ENCODE measurements around the gene MLXIP.
"Not testable (repeated sequence)": the region's sequence is repeated elsewhere in the genome, so short reads cannot be mapped to it uniquely, and the experiment has no call there.

MLXIP gene

DNA sequence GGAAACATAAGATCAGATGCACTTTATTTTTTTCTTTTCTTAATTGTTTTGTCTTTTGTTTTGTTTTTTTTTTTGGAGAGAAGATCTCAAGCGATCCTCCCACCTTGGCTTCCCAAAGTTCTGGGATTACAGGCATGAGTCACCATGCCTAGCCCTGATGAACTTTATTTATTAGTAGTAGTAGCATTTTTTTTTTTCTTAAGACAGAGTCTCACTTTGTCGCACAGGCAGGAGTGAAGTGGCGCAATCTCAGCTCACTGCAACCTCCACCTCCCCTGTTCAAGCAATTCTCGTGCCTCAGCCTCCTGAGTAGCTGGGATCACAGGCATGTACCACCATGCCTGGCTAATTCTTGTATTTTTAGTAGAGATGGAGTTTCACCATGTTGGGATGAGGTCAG lies 97.9 kb downstream of the MLXIP start:
- not testable (repeated sequence) for H3K4me1 ChIP-seq (ENCODE audit: control insufficient read depth, insufficient read depth, low read length); H3K27ac ChIP-seq (ENCODE audit: low read depth, low read length); H3K9ac ChIP-seq (ENCODE audit: low read depth, low read length); H3K36me3 ChIP-seq (ENCODE audit: control insufficient read depth, insufficient read depth, low read length); H3K9me3 ChIP-seq (ENCODE audit: control insufficient read depth, insufficient read depth, low read length); H3K27me3 ChIP-seq (ENCODE audit: control insufficient read depth, insufficient read depth, low read length); H3K4me3 ChIP-seq (ENCODE audit: low read depth, low read length)

DNA sequence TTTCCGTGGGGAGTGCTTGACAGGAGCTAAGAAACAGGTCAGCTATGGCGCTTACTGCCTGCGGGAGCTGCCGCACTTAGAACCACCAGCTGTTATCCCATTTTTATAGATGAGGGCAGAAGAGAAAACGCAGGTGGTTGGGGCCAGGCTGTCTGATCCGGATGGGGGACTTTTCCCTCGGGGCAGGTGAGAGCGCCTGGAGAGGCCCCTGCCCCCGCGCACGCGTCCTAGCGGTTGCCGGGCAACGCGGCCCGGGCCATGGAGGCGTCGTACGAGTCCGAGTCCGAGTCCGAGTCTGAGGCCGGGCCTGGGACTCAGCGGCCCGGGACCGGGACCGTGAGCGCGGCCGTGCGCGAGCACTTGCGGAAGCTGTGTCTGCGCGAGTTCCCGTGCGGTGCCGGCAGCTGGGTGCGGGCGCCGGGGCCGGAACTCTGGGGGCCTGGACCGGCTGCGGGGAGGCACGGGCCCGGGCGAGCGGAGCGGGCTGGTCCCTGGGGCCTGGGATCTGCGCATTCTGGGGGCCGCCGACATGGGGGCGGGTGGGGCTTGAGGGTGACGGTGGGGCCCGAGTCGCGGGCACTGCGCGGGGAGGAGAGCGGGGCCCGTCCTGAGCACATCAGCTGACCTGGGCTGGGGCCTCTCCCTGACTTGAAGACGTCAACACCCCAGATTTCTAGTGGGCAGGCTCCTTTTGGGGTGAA lies 104.5 kb downstream of the MLXIP start, which contains the start of gene LRRC43:
LRRC43 (plus strand) TSS at position 237 of the 701 bp plus-strand sequence; CDS start at position 259, 22 bp downstream.
- H3K27me3 ChIP-seq (ENCODE audit: control insufficient read depth, insufficient read depth, low read length), result peaks cover 10% of the 10 kb centered on the region
- no peaks in the 10 kb centered on the region for H3K4me1 ChIP-seq (ENCODE audit: control insufficient read depth, insufficient read depth, low read length)
- no peaks in the 10 kb centered on the region for H3K9me3 ChIP-seq (ENCODE audit: control insufficient read depth, insufficient read depth, low read length)
- H3K27ac ChIP-seq (ENCODE audit: low read depth, low read length), result no peak within 1 kb of the TSS
- H3K9ac ChIP-seq (ENCODE audit: low read depth, low read length), result no peak within 1 kb of the TSS
- H3K4me3 ChIP-seq (ENCODE audit: low read depth, low read length), result peak within 1 kb of the TSS; percentile 57
- H3K36me3 ChIP-seq (ENCODE audit: control insufficient read depth, insufficient read depth, low read length), result no peaks in the 10 kb centered on the region

DNA sequence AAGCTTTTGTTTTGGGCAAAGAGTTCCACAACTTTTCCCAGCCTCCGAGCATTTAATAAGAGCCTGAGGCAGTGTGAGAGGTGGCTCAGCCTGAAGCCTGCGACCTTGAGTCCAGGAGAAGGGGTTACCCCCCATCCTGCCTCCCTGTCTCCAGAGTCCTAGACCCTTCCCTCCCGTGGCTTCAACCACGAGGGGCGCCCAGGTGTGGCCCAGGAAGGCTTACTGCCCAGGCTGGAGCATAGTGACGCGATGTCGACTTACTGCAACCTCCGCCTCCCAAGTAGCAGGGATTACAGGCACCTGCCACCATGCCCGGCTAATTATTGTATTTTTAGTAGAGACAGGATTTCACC lies 105.0 kb downstream of the MLXIP start:
- no peak overlapping the region for H3K27ac ChIP-seq (ENCODE audit: low read depth, low read length)
- no peaks in the 10 kb centered on the region for H3K9me3 ChIP-seq (ENCODE audit: control insufficient read depth, insufficient read depth, low read length)
- H3K27me3 ChIP-seq (ENCODE audit: control insufficient read depth, insufficient read depth, low read length), result peaks cover 10% of the 10 kb centered on the region
- H3K36me3 ChIP-seq (ENCODE audit: control insufficient read depth, insufficient read depth, low read length), result no peaks in the 10 kb centered on the region
- H3K9ac ChIP-seq (ENCODE audit: low read depth, low read length), result no peak overlapping the region
- H3K4me3 ChIP-seq (ENCODE audit: low read depth, low read length), result peak overlapping the region; percentile 57
- no peaks in the 10 kb centered on the region for H3K4me1 ChIP-seq (ENCODE audit: control insufficient read depth, insufficient read depth, low read length)

DNA sequence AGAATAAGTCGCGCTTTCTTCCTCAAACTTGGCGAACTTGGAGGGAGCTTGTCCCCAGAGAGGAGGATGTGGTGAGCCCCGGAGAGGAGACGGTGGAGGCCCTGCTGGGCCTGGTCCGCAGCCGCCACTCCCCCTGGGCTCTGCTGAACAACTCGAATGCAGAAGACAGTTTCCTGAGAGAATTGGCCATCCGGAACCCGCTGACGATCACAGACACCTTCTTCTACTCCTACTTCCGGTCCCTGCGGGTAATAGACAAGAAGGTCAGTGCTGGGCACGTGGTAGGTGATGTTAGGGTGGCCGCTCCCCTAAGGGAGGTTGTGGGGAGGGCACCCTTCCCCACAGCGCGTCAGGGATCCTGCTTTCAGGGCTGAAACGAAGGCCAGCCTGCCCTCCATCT lies 106.0 kb downstream of the MLXIP start:
- Histone ChIP-seq H3K27me3 (ENCODE audit: control insufficient read depth, insufficient read depth, low read length) (peaks cover 10% of the 10 kb centered on the region), H3K9ac (ENCODE audit: low read depth, low read length) (no peak overlapping the region), H3K4me3 (ENCODE audit: low read depth, low read length) (no peak overlapping the region), H3K36me3 (ENCODE audit: control insufficient read depth, insufficient read depth, low read length) (no peaks in the 10 kb centered on the region), H3K4me1 (ENCODE audit: control insufficient read depth, insufficient read depth, low read length) (no peaks in the 10 kb centered on the region), H3K9me3 (ENCODE audit: control insufficient read depth, insufficient read depth, low read length) (no peaks in the 10 kb centered on the region), H3K27ac (ENCODE audit: low read depth, low read length) (no peak overlapping the region)

DNA sequence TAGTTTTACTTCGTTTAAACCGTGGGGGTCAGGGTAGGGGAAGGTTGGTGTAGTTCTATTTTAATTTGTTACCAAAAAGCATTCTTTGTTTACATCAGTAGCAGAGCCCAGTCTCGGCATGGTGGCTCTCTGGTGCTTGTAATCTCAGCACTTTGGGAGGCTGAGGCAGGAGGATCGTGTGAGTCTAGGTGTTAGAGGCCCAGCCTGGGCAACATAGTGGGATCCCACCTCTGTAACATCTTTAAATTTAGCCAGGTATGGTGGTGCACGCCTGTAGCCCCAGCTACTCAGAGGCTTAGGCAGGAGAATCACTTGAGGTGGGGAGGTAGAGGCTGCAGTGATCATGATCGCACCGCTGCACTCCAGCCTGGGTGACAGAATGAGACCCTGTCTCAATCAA lies 106.5 kb downstream of the MLXIP start:
- Histone ChIP-seq H3K36me3 (ENCODE audit: control insufficient read depth, insufficient read depth, low read length) (no peaks in the 10 kb centered on the region), H3K27ac (ENCODE audit: low read depth, low read length) (no peak overlapping the region), H3K4me3 (ENCODE audit: low read depth, low read length) (no peak overlapping the region), H3K4me1 (ENCODE audit: control insufficient read depth, insufficient read depth, low read length) (no peaks in the 10 kb centered on the region), H3K9ac (ENCODE audit: low read depth, low read length) (no peak overlapping the region), H3K27me3 (ENCODE audit: control insufficient read depth, insufficient read depth, low read length) (peaks cover 10% of the 10 kb centered on the region), H3K9me3 (ENCODE audit: control insufficient read depth, insufficient read depth, low read length) (no peaks in the 10 kb centered on the region)

DNA sequence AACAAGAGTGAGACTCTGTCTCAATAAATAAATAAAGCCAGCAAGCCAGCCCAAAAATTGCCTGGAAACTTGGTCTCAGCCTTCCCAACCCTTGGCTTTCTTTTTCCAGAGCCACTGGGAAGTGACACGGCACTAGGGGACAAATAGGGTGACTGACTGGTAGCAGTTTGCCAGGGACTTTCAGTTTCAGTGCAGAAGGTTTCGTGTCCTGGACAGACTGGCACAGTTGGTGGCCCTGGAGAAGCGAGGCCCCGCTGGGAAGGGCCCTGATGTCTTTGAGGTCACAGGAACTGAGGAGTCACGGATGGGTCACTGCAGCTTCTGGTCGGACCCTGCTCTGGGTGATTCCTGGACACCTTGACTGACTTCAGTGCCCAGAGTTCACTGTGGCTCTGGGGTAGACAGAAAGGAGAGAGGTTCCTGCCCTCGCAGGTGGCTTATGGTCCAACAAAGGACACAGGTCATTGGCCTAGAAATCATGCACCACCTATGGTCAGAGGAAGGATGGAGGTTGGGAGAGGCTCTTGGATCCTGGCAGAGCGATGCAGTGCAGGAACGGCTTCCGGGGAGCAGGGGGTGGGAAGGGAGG lies 107.0 kb downstream of the MLXIP start:
- Histone ChIP-seq H3K4me1 (ENCODE audit: control insufficient read depth, insufficient read depth, low read length) (no peaks in the 10 kb centered on the region), H3K9ac (ENCODE audit: low read depth, low read length) (no peak overlapping the region), H3K27ac (ENCODE audit: low read depth, low read length) (no peak overlapping the region), H3K36me3 (ENCODE audit: control insufficient read depth, insufficient read depth, low read length) (no peaks in the 10 kb centered on the region), H3K27me3 (ENCODE audit: control insufficient read depth, insufficient read depth, low read length) (peaks cover 10% of the 10 kb centered on the region), H3K9me3 (ENCODE audit: control insufficient read depth, insufficient read depth, low read length) (no peaks in the 10 kb centered on the region), H3K4me3 (ENCODE audit: low read depth, low read length) (no peak overlapping the region)

DNA sequence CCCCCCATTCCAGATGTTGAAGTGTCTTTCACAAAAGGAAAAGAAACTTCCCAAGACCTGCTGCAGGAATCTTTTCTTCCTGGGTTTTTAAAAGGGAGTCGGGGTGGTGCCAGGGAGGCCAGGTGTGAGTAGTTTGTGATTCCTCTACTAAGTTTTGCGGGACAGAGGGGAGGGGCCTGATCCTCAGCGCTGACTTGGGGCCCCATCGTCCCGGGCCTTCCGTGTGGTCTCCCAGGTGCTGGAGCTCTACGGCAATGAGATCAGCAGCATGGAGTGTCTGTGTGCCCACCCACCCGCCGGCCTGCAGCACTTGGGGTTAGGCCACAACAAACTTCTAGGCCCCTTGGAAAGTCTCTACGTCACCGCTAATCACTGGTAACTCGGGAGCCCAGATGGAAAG lies 108.9 kb downstream of the MLXIP start:
- Histone ChIP-seq H3K36me3 (ENCODE audit: control insufficient read depth, insufficient read depth, low read length) (no peaks in the 10 kb centered on the region), H3K4me3 (ENCODE audit: low read depth, low read length) (no peak overlapping the region), H3K9ac (ENCODE audit: low read depth, low read length) (no peak overlapping the region), H3K27ac (ENCODE audit: low read depth, low read length) (no peak overlapping the region), H3K4me1 (ENCODE audit: control insufficient read depth, insufficient read depth, low read length) (no peaks in the 10 kb centered on the region), H3K27me3 (ENCODE audit: control insufficient read depth, insufficient read depth, low read length) (peaks cover 10% of the 10 kb centered on the region), H3K9me3 (ENCODE audit: control insufficient read depth, insufficient read depth, low read length) (no peaks in the 10 kb centered on the region)

DNA sequence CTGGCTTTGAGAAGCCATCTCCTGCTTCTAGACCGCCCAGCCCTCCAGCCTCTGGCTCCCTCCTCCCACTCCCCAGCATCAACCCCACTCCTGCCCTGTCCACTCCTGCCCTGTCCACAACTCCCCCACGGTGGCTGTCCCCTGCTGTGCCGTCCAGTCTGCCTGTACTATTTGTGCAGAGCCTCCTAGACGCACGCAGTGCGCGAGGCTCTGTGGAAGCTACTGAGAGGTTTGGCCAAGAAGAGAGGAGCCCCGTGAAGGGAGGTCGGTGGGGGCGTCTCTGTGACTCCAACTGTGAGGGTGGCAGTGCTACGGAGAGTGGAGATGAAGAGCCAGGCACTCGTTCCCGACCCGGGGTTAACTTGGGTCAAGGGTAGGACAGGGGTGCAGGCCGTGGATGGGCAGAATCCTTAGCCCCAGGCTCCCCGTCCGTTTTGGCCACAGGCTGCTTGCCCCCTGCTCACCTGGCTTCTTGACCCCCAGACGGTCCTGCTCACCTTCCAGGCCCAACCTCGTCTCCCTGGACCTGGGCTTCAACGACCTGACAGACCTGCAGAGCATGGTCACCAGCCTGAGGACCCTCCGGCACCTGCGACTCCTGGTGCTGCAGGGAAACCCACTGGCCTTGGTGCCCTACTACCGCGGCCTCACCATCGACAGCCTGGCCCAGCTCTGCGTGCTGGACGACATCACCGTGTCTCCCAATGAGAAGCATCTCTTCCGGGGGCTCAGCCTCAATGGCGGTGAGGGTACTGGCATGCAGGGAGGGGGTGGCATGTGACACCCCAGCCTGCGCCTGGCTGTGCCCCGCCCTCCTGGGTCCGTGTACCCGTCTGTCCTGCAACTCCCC lies 111.3 kb downstream of the MLXIP start:
- Histone ChIP-seq H3K27ac (ENCODE audit: low read depth, low read length) (no peak overlapping the region), H3K27me3 (ENCODE audit: control insufficient read depth, insufficient read depth, low read length) (no peaks in the 10 kb centered on the region), H3K4me1 (ENCODE audit: control insufficient read depth, insufficient read depth, low read length) (no peaks in the 10 kb centered on the region), H3K9me3 (ENCODE audit: control insufficient read depth, insufficient read depth, low read length) (no peaks in the 10 kb centered on the region), H3K4me3 (ENCODE audit: low read depth, low read length) (no peak overlapping the region), H3K9ac (ENCODE audit: low read depth, low read length) (no peak overlapping the region), H3K36me3 (ENCODE audit: control insufficient read depth, insufficient read depth, low read length) (no peaks in the 10 kb centered on the region)

DNA sequence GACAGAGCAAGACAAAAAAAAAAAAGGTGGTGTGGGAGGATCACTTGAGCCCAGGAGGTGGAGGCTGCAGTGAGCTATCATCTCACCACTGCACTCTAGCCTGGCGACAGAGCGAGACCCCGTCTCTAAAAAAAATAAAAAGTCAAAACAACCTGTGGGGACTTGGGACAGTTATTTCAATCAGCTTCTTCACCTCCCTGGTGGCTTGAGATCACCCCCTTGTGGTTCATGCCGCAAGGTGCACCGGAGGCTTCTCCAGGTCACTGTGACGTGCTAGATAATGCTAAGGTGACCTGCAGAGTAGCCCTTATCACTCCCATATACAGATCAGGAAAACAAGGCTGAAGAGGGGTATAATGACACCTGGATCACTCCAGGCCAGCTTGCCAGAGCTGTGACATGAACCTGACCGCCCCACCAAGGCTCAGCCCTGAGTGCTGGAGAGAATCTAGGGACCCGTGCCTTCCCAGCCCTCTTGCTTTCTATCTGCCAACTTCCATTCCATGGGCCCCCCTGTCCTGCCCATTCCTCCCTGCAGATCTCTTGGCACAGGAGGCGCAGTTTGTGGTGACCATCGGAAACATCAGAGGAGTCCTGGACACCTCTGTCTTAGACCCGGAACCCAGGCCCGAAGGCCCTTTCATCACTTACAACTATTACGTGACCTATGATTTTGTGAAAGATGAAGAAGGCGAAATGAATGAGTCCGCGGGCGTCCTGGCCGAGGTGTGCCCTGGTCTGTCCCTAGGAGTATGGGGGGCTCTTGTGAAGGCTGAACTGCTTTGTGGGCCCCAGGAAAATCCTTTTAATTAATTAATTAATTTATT lies 112.5 kb downstream of the MLXIP start:
- no peak overlapping the region for H3K27ac ChIP-seq (ENCODE audit: low read depth, low read length)
- no peaks in the 10 kb centered on the region for H3K9me3 ChIP-seq (ENCODE audit: control insufficient read depth, insufficient read depth, low read length)

DNA sequence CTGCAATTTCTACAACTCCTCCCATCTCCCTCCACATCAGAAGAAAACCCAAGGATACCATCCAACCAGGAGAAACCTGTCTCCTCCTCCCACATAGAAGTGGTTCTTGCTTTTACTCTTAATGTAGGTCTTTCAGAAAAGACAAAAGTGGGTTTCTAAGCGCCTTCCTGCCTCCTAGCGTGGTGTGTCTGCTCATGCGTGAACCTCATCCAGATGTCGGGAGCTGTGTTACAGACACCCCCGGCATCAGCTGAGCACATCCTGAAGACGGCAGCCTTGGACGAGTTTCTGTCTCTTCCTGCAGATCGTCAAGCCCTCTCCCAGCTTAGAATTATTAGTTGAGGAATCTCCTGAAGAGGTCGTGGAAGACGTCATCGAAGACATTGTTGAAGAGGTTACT lies 113.9 kb downstream of the MLXIP start:
- no peaks in the 10 kb centered on the region for H3K4me1 ChIP-seq (ENCODE audit: control insufficient read depth, insufficient read depth, low read length)
- H3K9ac ChIP-seq (ENCODE audit: low read depth, low read length), result no peak overlapping the region
- no peaks in the 10 kb centered on the region for H3K27me3 ChIP-seq (ENCODE audit: control insufficient read depth, insufficient read depth, low read length)
- no peaks in the 10 kb centered on the region for H3K9me3 ChIP-seq (ENCODE audit: control insufficient read depth, insufficient read depth, low read length)
- no peak overlapping the region for H3K27ac ChIP-seq (ENCODE audit: low read depth, low read length)
- no peaks in the 10 kb centered on the region for H3K36me3 ChIP-seq (ENCODE audit: control insufficient read depth, insufficient read depth, low read length)
- H3K4me3 ChIP-seq (ENCODE audit: low read depth, low read length), result no peak overlapping the region

More for the DNA sequence above, 112.5 kb downstream of the MLXIP start:
- H3K4me1 ChIP-seq (ENCODE audit: control insufficient read depth, insufficient read depth, low read length), result no peaks in the 10 kb centered on the region
- H3K4me3 ChIP-seq (ENCODE audit: low read depth, low read length), result no peak overlapping the region
- H3K27me3 ChIP-seq (ENCODE audit: control insufficient read depth, insufficient read depth, low read length), result no peaks in the 10 kb centered on the region
- no peak overlapping the region for H3K9ac ChIP-seq (ENCODE audit: low read depth, low read length)
- H3K36me3 ChIP-seq (ENCODE audit: control insufficient read depth, insufficient read depth, low read length), result no peaks in the 10 kb centered on the region

All from HUES48 (cell line).